WERI-Rb-1 (cell line): ENCODE results near the gene TUBA8.
"Not testable (repeated sequence)": the region's sequence is repeated elsewhere in the genome, so short reads cannot be mapped to it uniquely, and the experiment has no call there.

ENCODE experiments used
- DNase-seq: peaks from one replicate; pipeline ENCODE4 v3.0.0-alpha.2; 2020
- H3K27ac ChIP-seq: fragments of 250-450 bp; sonication (Bioruptor Pico); 2 replicates; pipeline ENCODE4 v1.5.1; 2020; ENCODE audit warnings: mild to moderate bottlenecking, moderate library complexity
- H3K27me3 ChIP-seq: fragments of 250-450 bp; sonication (Bioruptor Pico); 2 replicates; pipeline ENCODE4 v1.5.1; 2021; ENCODE audit warnings: mild to moderate bottlenecking, low read depth, moderate library complexity; ENCODE audit not compliant: insufficient read depth, severe bottlenecking
- H3K36me3 ChIP-seq: fragments of 250-450 bp; sonication (Bioruptor Pico); 2 replicates; pipeline ENCODE4 v1.5.1; 2020; ENCODE audit warnings: mild to moderate bottlenecking, moderate library complexity
- H3K4me3 ChIP-seq: 2 replicates; pipeline ENCODE4 v1.5.1; 2011; ENCODE audit warnings: low read depth, mild to moderate bottlenecking, control low read depth, low read length
- H3K9me3 ChIP-seq: fragments of 250-450 bp; sonication (Bioruptor Pico); 2 replicates; pipeline ENCODE4 v1.5.1; 2021; ENCODE audit warnings: mild to moderate bottlenecking, moderate library complexity; ENCODE audit not compliant: severe bottlenecking
- CTCF ChIP-seq: IDR thresholded peaks from 2 replicates; pipeline ENCODE4 v1.5.1; 2011; ENCODE audit warnings: low read depth, mild to moderate bottlenecking, control low read depth, inconsistent platforms, low read length

TUBA8 gene

GRCh38 chr22:18110194-18110953 is at the start of gene TUBA8:
Gene TUBA8, plus strand, starts transcription at chr22:18110809. Its CDS starts 57 bp downstream, at chr22:18110866.
- Histone ChIP-seq H3K27ac (no peak within 1 kb of the TSS), H3K4me3 (peak within 1 kb of the TSS; percentile 53)
- DNase-seq = peak; percentile 44

GRCh38 chr22:18062421-18062820 is 48.2 kb upstream of the TUBA8 start:
- H3K27me3 ChIP-seq = no peaks in the 10 kb centered on the region
- H3K4me3 ChIP-seq = no peak overlapping the region
- DNase-seq = no peak
- no peak overlapping the region for H3K27ac ChIP-seq
- H3K36me3 ChIP-seq = no peaks in the 10 kb centered on the region
- H3K9me3 ChIP-seq = no peaks in the 10 kb centered on the region
- TF ChIP-seq CTCF = no peak

More at GRCh38 chr22:18110194-18110953, at the start of gene TUBA8:
- no peak for TF ChIP-seq CTCF
- Histone ChIP-seq H3K9me3 (no peaks in the 10 kb centered on the region), H3K27me3 (peaks cover 4% of the 10 kb centered on the region), H3K36me3 (no peaks in the 10 kb centered on the region)

- TF ChIP-seq CTCF = no peak
- no peaks in the 10 kb centered on the region for H3K9me3 ChIP-seq
- no peaks in the 10 kb centered on the region for H3K27me3 ChIP-seq
- no peak for DNase-seq
- H3K36me3 ChIP-seq = no peaks in the 10 kb centered on the region
- no peak overlapping the region for H3K27ac ChIP-seq
- H3K4me3 ChIP-seq = no peak overlapping the region
Observed at GRCh38 chr22:18063306-18063705, 47.3 kb upstream of the TUBA8 start.

- H3K9me3 ChIP-seq, H3K27me3 ChIP-seq, H3K36me3 ChIP-seq, H3K27ac ChIP-seq, H3K4me3 ChIP-seq, DNase-seq: not testable (repeated sequence)
Observed at GRCh38 chr22:18063715-18064114, 46.9 kb upstream of the TUBA8 start.

GRCh38 chr22:18064636-18065035 is 46.0 kb upstream of the TUBA8 start:
- DNase-seq = no peak
- no peaks in the 10 kb centered on the region for H3K36me3 ChIP-seq
- H3K4me3 ChIP-seq = no peak overlapping the region
- no peaks in the 10 kb centered on the region for H3K27me3 ChIP-seq
- H3K27ac ChIP-seq = no peak overlapping the region
- TF ChIP-seq CTCF = no peak
- no peaks in the 10 kb centered on the region for H3K9me3 ChIP-seq

GRCh38 chr22:18065256-18065655 is 45.4 kb upstream of the TUBA8 start:
- peak; percentile 40; the same call in 1 of the 2 replicates for TF ChIP-seq CTCF
- no peak overlapping the region for H3K27ac ChIP-seq
- H3K27me3 ChIP-seq = no peaks in the 10 kb centered on the region

More at GRCh38 chr22:18065256-18065655, 45.4 kb upstream of the TUBA8 start:
- Histone ChIP-seq H3K4me3 (no peak overlapping the region), H3K9me3 (no peaks in the 10 kb centered on the region), H3K36me3 (no peaks in the 10 kb centered on the region)
- DNase-seq = peak; percentile 35
